ENCODE data around the gene GSTM5.
"Not testable (repeated sequence)": the region's sequence is repeated elsewhere in the genome, so short reads cannot be mapped to it uniquely, and the experiment has no call there.

Gene GSTM5

DNA sequence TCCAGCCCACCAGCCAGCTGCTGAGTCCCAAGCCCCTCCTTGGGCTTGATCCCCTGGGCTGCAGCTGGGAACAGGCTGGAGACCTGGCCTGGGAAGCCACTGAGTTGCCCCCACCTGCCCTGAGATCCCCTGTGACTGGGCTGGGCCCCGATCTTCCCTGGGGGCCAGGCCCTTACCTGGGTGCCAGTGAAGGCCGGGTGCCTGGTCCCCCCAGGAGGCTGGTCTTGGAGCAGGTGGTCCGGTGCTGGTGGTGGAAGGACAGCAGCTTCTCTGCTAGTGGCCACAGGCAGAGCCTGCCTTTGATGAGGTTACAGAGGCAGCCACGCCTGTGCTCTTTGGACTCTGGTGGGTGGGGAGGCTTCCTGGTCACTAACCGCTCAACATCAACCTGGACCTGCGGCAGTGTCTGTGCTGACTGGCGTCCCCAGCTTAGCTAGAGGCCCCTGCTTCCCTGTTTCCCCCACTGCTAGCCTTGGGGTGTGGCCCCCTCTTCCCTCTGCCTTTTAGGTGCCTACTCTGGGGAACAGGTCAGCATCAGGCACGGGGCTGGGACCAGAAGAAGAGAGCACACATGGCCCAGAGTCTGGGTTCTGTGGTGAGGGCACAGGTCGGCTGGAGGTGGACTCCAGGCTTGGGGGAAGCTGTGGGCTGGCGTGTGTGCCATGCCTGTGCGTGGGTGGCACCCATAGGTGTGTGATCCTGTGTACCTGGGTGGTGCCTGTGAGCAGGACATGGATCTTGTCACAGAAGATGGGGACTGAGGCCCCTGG lies 51.8 kb downstream of the GSTM5 start, which contains the start of gene EPS8L3:
EPS8L3 (minus strand) TSS at position 278 of the 770 bp plus-strand sequence. CDS start 2,174 bp downstream, outside the sequence.
- TF ChIP-seq, protein P1, sequence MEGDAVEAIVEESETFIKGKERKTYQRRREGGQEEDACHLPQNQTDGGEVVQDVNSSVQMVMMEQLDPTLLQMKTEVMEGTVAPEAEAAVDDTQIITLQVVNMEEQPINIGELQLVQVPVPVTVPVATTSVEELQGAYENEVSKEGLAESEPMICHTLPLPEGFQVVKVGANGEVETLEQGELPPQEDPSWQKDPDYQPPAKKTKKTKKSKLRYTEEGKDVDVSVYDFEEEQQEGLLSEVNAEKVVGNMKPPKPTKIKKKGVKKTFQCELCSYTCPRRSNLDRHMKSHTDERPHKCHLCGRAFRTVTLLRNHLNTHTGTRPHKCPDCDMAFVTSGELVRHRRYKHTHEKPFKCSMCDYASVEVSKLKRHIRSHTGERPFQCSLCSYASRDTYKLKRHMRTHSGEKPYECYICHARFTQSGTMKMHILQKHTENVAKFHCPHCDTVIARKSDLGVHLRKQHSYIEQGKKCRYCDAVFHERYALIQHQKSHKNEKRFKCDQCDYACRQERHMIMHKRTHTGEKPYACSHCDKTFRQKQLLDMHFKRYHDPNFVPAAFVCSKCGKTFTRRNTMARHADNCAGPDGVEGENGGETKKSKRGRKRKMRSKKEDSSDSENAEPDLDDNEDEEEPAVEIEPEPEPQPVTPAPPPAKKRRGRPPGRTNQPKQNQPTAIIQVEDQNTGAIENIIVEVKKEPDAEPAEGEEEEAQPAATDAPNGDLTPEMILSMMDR (IDR thresholded peaks at IDR 0.05; ENCODE audit: borderline replicate concordance, insufficient read depth, low read depth, low read length) = no peak

DNA sequence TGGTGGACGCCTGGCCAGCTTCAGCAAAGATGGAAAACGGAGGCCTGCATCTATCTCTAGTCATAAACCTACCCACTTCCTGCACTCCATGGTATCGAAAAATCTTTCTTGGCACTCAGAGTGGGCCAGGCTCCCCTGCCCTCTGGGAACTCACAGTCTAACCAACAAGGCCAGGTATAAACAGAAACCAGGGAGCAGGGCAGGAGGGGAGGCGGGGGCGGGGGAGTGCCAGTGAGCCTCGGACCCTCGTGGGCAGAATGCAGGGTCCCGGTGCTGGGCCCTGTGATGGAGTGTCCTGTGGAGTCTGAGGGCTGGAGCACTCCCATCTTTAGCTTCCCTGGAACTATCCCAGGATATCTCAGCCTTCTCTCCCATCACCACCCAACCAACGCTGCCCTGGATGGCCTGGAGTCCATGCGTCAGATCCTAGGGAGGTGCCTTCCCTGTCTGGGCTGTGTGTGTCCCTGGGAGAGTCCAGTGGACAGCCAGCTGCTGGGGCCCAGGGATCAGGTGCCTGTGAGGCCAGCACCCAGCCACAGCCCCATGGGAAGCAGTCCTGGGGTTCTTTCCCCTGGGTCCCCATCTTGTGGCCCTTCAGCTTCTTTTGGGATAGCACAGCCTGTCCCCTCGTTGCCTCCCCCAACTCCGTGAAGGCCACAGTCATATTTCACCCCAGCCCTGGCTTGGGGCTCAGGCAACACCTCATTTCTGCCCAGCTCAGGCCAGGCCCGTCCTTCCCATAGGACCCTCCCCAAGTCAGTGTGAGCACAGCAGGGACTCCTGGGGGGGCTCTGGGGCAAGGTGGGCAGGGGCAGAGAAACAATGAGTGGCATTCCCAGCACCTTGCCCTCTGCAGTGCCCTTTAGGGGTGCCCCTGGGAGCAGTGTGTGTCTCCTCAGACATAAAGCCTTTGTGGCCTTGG lies 52.8 kb downstream of the GSTM5 start:
- TF ChIP-seq, protein P1 (IDR thresholded peaks at IDR 0.05; ENCODE audit: borderline replicate concordance, insufficient read depth, low read depth, low read length) = no peak
- no peak overlapping the region for H3K4me3 ChIP-seq (ENCODE audit: low read depth, low read length)

More for the DNA sequence above, 51.8 kb downstream of the GSTM5 start, which contains the start of gene EPS8L3:
- no peak within 1 kb of the TSS for H3K4me3 ChIP-seq (ENCODE audit: low read depth, low read length)

DNA sequence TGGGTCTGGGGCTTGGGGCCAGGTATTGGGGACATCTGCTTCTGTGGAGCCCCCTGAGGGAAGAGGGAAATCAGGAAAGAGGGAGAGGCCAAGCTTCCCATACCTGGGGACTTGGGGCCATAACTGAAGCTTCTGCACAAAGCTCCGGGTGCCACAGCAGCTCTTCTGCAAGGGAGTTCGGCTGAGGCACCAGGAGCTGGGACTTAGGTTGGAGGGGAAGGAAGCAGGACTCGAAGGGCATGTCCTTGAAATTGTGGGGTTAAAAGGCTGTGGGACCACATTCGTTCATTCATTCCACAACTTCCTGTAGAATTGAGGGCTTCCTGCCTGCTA lies 53.4 kb downstream of the GSTM5 start:
- TF ChIP-seq, protein P1 (IDR thresholded peaks at IDR 0.05; ENCODE audit: borderline replicate concordance, insufficient read depth, low read depth, low read length) = no peak

DNA sequence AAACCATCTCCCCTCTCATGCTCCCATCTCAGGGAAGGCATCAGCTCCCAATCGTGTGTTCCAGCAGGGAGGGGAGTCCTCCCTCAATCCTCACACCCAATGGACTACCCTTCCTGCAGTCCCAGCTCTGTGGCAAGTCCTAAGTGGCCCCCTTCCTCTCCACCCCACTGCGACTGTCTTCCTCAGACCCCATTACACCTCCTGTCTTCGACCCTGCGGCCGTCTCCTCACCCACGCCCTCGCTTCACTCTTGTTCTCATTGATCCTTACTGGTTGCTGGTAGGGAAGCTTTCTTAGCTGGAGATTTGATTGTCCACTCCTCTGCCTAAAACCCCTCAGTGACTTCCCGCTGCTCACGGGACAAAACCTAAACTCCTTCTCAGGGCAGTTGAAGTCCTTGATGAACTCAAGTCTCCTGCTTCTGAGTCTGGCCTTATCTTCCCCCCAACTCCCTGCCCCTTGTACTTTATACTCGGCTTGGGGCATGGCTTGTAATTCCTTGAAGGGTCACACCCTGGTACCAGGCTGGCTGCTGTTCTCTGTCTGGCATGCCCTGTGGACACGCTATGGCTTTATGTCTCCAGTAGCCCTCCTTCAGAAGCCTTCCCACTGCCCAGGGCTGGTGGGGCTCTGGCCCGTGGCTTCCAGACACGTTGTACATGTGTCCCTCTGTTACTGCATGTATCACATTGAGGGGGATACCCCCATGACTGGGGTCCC lies 54.0 kb downstream of the GSTM5 start:
- TF ChIP-seq, protein P1 (IDR thresholded peaks at IDR 0.05; ENCODE audit: borderline replicate concordance, insufficient read depth, low read depth, low read length) = no peak
- no peak overlapping the region for H3K4me3 ChIP-seq (ENCODE audit: low read depth, low read length)

More for the DNA sequence above, 53.4 kb downstream of the GSTM5 start:
- H3K4me3 ChIP-seq (ENCODE audit: low read depth, low read length) = no peak overlapping the region

DNA sequence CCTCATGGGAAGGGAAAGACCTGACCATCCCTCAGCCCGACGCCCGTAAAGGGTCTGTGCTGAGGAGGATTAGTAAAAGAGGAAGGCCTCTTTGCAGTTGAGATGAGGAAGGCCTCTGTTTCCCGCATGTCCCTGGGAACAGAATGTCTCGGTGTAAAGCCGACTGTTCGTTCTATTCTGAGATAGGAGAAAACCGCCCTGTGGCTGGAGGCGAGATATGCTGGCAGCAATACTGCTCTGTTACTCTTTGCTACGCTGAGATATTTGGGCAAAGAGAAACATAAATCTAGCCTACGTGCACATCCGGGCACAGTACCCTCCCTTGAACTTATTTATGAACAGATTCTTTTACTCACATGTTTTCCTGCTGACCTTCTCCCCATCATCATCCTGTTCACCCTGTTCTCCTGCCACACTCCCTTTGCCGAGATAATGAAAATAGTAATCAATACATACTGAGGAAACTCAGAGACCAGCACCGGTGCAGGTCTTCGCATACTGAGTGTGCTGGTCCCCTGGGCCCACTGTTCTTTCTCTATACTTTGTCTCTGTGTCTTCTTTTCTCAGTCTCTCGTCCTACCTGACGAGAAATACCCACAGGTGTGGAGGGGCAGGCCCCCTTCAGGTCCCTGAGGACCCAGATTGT lies 55.1 kb downstream of the GSTM5 start:
- H3K4me3 ChIP-seq (ENCODE audit: low read depth, low read length) = not testable (repeated sequence)

Measured in GM12875 (cell line).